Activated CD4-positive, alpha-beta T cell treated with anti-CD3 and anti-CD28 coated beads, Interleukin-10, Interleukin-2, amounts not matched to agents 100 ng/mL and 50 ng/mL, durations not matched to agents 16 hours and 8 hours (primary cell): ENCODE results near the gene BGLAP.
A peak's percentile ranks its signal among the peaks of the same experiment; 100 is the strongest.
"Not testable (repeated sequence)": the region's sequence is repeated elsewhere in the genome, so short reads cannot be mapped to it uniquely, and the experiment has no call there.

Experiments
- DNase-seq: peaks from one replicate; pipeline ENCODE4 v3.0.0-alpha.2; 2020

Gene BGLAP

GRCh38 chr1:156241926-156242325 lies at the start of gene BGLAP:
BGLAP (plus strand) TSS chr1:156242184; CDS start chr1:156242232, 48 bp downstream.
- no peak for DNase-seq

GRCh38 chr1:156193208-156193487 lies 48.8 kb upstream of the BGLAP start:
- DNase-seq: no peak

GRCh38 chr1:156193488-156194299 lies 48.3 kb upstream of the BGLAP start, which contains the start of gene SLC25A44:
SLC25A44 (plus strand) TSS chr1:156194104; CDS start chr1:156199848, 5,744 bp downstream.
- peak; percentile 99 for DNase-seq

- DNase-seq: no peak
These were observed 47.7 kb upstream of the BGLAP start for GRCh38 chr1:156194300-156194652.

- DNase-seq: no peak
These were observed 46.1 kb upstream of the BGLAP start for GRCh38 chr1:156195853-156196252.

GRCh38 chr1:156196445-156196844 lies 45.5 kb upstream of the BGLAP start:
- no peak for DNase-seq

GRCh38 chr1:156198831-156199349 lies 43.1 kb upstream of the BGLAP start:
- DNase-seq: peak; percentile 71

GRCh38 chr1:156200044-156200443 lies 41.9 kb upstream of the BGLAP start:
- peak; percentile 33 for DNase-seq

- no peak for DNase-seq
These were observed 38.7 kb upstream of the BGLAP start for GRCh38 chr1:156203331-156203730.

- DNase-seq: no peak
These were observed 37.3 kb upstream of the BGLAP start for GRCh38 chr1:156204686-156205085.

- no peak for DNase-seq
These were observed 30.7 kb upstream of the BGLAP start for GRCh38 chr1:156211243-156211642.

GRCh38 chr1:156212130-156212529 lies 29.9 kb upstream of the BGLAP start:
- no peak for DNase-seq

GRCh38 chr1:156212833-156213643 lies 28.9 kb upstream of the BGLAP start, which contains the start of gene PMF1:
PMF1 (plus strand) TSS chr1:156213007; CDS start chr1:156213016, 9 bp downstream.
- DNase-seq: peak; percentile 98

- DNase-seq: peak; percentile 47
These were observed 28.4 kb upstream of the BGLAP start for GRCh38 chr1:156213644-156213966.

- peak; percentile 86 for DNase-seq
These were observed 27.8 kb upstream of the BGLAP start for GRCh38 chr1:156214024-156214748.

GRCh38 chr1:156216361-156217086 lies 25.5 kb upstream of the BGLAP start:
- not testable (repeated sequence) for DNase-seq

GRCh38 chr1:156217871-156218270 lies 24.1 kb upstream of the BGLAP start:
- peak; percentile 93 for DNase-seq

GRCh38 chr1:156220226-156220625 lies 21.8 kb upstream of the BGLAP start:
- DNase-seq: no peak

- peak; percentile 38 for DNase-seq
These were observed 19.8 kb upstream of the BGLAP start for GRCh38 chr1:156221986-156222692.

- no peak for DNase-seq
These were observed 16.3 kb upstream of the BGLAP start for GRCh38 chr1:156225677-156226014.

- DNase-seq: peak; percentile 88
These were observed 15.9 kb upstream of the BGLAP start for GRCh38 chr1:156226116-156226538.

- DNase-seq: no peak
These were observed 15.2 kb upstream of the BGLAP start for GRCh38 chr1:156226782-156227181.
